ENCODE results near the gene TTLL9.

TTLL9 gene

DNA sequence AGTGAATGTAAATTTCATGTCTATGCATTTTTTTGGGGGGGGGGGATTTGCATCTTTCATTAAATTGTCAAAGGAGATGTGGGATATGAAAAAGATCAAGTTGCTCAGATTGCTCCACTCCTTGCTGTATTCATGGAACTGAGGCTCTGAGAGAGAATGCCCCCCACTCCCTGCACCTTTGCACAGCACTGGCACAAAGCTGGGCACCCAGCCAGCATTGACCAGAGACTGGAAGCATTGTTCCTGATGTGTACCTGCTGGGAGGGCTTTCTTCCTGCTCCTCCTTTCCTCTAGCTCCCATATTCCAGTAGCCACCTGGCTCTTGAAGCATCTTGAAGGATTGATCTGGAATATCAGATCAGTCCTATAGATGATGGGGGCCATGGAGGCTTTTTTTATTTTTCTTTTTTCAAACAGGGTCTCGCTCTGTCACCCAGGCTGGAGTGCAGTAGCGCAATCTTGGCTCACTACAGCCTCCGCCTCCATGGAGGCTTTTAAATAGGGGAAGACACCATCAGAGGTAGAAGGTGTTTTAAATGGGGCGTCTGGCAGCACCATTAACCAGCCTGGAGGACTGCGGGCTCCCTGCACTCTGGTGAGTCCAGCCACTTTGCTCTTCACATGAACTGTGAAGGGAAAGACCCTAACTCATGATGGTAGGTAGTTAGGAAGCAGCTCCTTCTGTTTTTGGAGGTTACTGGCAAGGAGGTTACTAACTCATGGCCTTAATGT lies 11.0 kb upstream of the TTLL9 start:
- no peak for DNase-seq

GRCh38 chr20:31859998-31860380 lies 10.4 kb upstream of the TTLL9 start:
- DNase-seq = no peak

DNA sequence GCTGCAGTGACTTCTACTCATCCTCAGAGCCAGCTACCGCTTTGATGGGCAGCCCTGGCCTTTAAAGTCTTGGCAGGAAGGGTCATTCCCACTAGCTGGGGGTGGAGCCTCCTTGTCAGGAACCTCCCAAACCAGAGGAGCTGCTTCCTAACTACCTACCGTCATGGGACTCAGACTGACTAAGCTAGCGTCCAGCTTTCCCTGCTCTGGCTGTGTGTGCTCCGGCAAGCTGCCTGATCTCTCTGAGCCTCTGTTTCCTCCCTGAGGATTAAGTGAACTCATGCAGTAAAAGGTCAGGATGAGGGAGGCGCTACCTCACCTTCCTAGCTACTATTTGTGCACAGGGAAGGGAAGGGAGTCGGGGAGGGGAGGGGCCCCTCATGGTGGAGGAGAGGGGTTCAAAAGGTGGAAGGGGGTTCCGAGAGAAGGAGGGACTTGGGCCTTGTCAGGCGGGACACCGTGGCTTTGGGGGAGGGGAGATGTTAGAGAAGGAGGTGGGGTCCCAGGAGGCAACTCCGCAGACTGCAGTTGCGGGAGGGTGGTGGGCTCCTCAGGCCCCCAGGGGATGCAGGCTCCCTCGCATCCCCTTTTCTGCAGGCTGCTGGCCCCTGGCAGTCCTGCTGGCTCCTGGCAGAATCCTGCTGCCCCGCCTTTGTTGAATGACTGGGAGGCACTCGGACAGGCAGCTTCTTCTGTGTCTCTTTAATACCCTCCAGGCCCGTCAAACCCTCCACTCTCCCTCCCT lies 9.9 kb upstream of the TTLL9 start:
- DNase-seq = no peak

- DNase-seq = no peak
Measured at GRCh38 chr20:31861135-31861384, 9.4 kb upstream of the TTLL9 start.

DNA sequence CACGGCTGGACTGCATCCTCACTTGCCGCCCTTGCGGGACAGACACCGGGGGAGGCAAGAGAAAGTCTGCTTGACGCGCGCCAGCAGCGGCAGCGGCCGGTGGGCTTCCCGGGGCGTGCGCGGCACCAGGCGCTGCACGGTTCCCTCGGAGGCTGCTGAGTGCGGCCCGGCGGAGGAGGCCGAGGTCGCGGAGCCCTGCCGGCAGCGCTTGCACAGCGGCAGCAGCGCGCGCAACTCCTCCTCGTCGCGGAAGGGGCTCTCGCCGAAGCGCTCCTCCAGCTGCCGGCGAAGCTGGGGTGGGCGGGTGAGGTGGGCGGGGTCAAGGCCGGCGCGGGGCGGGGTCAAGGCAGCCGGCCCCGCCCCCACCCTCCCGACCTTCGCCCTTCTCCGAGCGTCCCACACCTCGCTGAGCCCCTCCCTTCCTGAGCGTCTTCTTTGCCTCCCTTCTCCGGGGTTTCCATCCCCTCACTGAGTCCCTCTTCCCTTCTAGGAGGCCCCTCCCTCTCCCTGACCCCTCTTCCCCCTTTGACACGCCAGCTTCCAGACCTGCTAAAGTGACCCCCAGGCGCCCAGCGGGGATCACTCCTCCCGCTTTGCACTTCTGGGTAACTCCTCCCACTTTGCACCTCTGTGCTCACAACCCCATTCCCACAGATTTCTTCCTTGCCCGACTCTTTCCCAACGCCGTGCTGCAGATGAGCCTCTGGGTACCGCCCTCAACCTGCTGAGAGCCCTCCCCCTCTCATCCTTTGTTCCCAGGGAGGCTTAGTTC lies 8.9 kb upstream of the TTLL9 start:
- no peak for DNase-seq

DNA sequence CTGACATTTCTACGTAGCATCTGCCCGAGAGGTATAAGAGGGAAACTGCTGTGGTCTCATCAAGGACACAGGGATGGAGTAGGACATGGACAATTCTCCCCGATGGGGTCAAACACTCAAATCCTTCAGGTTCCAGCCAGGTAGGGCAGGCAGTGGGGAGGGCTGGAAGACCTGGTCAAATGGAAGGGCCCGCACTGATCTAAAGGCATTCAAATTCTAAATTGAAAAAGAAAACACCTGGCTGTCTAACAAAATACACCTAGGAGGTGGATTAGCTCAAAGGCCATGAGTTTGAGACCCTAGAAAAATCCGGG lies 8.3 kb upstream of the TTLL9 start:
- DNase-seq = no peak

GRCh38 chr20:31862506-31862905 lies 7.9 kb upstream of the TTLL9 start:
- DNase-seq = no peak

DNA sequence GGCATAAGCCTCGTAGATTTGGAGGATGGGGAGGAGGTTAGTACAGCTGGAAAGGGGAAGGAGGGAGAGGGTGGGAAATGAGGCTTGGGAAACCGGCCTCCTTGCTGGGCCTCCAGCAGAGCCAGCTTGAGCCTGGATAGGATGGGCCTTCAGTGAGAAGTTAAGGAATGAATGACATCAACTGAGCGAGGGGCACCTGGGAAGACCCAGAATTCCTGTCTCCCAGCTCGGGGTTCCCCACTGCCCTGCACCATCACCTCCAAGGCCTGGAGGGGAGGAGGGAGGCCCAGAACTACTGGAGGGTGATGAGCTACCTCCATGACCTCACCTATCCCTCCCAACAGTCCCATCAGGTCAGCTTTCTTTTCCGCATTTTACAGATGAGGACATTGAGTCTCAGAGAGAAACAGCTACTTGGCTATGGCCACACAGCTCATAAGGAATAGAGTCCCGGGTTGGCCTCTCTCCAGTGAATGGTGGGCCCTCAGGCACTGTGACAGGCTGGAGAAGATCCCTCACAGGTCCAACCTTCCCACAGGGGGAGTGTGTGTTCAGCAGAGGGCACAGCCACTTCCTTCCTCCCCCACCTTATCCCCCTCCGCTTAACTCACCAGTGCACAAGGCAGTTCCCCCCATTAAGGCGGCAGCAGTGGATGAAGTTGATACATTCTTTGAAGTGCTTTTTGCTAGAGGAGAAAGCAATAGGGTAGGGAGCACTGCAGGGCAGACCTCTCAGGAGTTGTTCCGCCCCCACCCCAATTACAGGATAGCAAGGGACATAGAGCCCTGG lies 6.9 kb upstream of the TTLL9 start:
- no peak for DNase-seq

- no peak for DNase-seq
Measured at GRCh38 chr20:31864521-31865400, 5.7 kb upstream of the TTLL9 start.

- DNase-seq = no peak
Measured at GRCh38 chr20:31866221-31866620, 4.2 kb upstream of the TTLL9 start.

- no peak for DNase-seq
Measured at GRCh38 chr20:31868853-31869672, 1.4 kb upstream of the TTLL9 start.

DNA sequence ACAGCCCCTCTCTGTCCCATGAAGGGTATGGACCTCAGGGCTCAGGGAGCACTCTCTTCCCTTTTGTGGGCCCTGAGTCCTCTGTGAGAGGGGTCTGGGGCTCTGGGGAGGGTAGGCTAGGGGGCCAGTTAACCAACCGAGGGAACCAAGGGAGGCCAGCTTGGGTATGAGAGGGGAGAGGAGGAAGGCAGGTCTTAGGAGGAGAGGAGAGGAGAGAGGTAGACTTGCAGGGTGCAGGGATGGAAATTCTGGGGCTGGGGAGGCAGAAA lies 827 bp upstream of the TTLL9 start:
- no peak for DNase-seq

DNA sequence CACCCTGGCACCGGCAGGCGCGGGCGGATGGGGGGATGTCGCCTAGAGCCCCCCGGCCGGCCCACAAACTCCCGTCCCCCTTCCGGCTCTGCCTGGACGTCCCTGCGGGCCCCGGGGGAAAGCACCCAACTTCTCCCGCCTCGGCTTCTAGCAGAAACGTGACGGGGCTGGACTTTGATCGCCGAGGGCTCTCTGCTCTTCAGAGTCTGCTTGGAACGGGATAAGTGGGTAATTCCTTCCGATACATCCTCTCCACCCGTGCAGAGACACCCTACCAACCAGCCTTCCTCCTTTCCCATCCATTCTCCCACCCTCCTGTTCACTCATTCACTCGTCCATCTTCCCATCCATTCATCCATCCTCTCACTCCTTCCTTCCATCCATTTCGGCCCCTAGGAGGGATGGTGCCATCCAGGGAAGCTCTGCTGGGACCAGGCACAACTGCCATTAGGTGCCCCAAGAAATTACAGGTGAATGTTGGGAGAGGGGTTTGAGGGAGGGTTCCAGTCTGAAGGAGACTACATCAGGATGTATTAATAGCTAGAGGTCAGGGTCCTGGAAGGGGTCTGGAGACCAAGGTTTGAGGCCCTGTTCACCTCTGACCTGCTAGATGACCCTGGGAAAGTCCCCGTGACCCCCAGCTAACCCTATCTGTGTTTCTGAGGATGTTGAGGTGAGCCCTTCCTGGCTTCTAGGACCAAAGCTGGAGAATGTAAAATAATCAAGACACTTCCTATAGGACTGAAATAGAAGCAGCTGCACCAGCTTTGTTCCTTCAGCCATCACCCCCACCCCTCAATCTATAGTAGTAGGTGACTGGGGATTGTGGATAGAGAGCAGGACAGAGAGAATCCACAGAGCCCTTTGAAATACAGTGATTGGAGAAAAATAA lies 538 bp downstream of the TTLL9 start:
- no peak for DNase-seq

GRCh38 chr20:31871618-31871954 lies 1.2 kb downstream of the TTLL9 start:
- no peak for DNase-seq

GRCh38 chr20:31872406-31872805 lies 2.0 kb downstream of the TTLL9 start:
- DNase-seq = no peak

GRCh38 chr20:31875671-31876070 lies 5.2 kb downstream of the TTLL9 start:
- DNase-seq = no peak

GRCh38 chr20:31877684-31878083 lies 7.2 kb downstream of the TTLL9 start:
- DNase-seq = no peak

DNA sequence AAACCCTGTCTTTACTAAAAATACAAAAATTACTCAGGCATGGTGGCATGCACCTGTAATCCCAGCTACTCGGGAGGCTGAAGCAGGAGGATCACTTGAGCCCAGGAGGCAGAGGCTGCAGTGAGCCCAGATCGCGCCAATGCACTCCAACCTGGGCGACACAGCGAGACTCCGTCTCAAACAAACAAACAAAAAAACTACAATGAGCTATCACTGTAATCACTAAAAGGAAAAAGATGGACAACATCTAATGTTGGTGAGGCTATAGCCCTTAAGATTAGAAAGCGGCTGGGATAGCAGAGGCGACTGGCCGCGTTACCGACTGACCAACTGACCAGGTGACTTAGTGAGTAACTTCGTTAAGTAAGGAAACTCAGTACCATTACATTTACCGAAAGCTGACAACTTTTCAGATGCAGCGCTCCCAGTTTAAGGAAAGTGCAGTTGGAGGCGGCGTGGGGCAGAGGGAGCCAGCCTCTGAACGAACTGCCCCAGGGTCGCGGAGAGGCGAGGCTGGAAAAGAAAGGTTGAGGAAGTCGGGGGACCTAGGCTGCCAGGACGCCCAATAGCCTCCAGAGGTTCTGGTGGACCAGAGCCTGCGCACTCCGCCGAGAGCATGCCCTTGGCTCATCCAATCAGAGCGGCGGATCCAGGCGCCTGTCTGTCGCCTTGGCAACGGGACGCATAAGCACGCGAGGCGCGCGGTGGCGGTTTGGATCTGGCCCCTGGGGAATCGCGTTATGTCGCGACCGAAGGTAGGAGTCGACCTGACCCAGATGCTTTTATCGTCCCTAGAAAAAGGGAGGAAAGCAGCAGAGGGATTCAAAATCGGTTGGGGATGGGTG lies 8.9 kb downstream of the TTLL9 start:
- peak; percentile 52 for DNase-seq

DNA sequence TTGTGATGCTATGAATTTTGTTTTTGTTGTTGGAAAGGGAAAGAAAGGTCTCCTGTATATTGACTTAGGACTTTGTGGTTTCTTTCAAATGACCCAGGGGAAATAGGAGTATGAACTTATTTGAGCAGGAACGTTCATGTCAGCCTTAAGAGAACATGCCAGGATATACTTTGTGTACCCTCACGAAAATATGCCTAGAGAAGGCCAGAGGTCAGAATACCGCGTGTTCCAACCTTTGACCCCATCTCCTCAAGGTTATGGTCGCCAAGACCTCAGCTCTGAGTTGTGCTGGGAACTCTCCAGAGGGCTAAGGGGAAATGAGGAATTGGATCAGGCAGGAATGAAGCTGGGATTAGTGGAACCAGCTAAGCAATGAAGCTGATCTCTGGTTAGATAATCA lies 11.5 kb downstream of the TTLL9 start:
- no peak for DNase-seq

DNA sequence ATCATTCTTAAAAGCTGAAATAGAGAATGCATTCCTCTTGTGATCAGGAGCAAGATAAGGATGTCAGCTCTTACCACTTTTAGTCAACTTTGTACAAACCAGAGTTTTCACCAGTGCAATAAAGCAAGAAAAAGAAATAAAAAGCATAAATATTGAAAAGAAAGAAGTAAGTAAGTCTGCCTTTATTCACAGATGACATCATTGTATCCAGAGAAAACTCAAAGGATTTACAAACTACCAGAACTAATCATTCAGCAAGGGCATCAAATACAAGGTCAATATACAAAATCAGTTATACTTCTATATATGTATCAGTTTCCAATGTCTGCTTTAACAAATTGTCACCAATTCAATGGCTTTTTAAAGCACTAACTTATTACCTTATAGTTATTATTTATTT lies 13.4 kb downstream of the TTLL9 start:
- DNase-seq = no peak
